ENCODE data around the gene PSME3IP1. TPM values are rescaled to one million over a fixed set of nuclear protein-coding genes. Genes with fewer than 3 reads are reported as not detected.

PSME3IP1 gene
- total RNA-seq, 1 donor from 2014 or later: 79.8 TPM

- H3K36me3 ChIP-seq: peaks cover 5% of the 10 kb centered on the region
- no peaks in the 10 kb centered on the region for H3K27me3 ChIP-seq (ENCODE audit: low read depth)
- DNase-seq: no peak
- TF ChIP-seq CTCF (IDR thresholded peaks at IDR 0.05): no peak
- H3K4me3 ChIP-seq: no peak overlapping the region
- intact Hi-C loops (cut with DNase I): no loop called here
- no peak overlapping the region for H3K27ac ChIP-seq
- H3K4me1 ChIP-seq: peaks cover 42% of the 10 kb centered on the region
- H3K9me3 ChIP-seq: no peaks in the 10 kb centered on the region
- no peak for ATAC-seq
Measured at GRCh38 chr16:57137566-57138273, 48.1 kb downstream of the PSME3IP1 start.

- H3K9me3 ChIP-seq: no peaks in the 10 kb centered on the region
- DNase-seq (no peak), ATAC-seq (no peak)
- peaks cover 5% of the 10 kb centered on the region for H3K36me3 ChIP-seq
- peaks cover 40% of the 10 kb centered on the region for H3K4me1 ChIP-seq
- H3K27ac ChIP-seq: no peak overlapping the region
- H3K27me3 ChIP-seq (ENCODE audit: low read depth): no peaks in the 10 kb centered on the region
- intact Hi-C loops (cut with DNase I): no loop called here
- no peak for TF ChIP-seq CTCF (IDR thresholded peaks at IDR 0.05)
- H3K4me3 ChIP-seq: no peak overlapping the region
Measured at GRCh38 chr16:57137043-57137442, 48.8 kb downstream of the PSME3IP1 start.

DNA sequence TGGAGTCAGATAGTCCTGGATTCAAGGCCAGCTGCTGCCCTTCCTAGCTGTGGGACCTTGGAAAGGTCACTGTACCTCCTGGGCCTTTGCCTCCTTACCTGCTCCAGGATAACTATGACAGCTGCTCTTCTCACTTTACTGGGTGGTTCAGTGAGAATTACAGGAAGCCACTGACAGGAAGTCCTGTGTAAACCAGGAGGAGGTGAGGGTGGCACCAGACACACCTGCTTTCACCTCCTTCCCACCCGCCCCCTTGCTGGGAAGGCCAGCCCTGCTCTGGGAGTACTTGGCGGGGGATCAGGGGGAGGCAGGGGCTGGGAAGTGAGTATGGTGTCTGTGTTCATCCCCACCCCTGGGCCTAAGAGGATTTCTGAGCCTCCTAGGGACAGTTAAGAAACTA is 50.9 kb downstream of the PSME3IP1 start:
- intact Hi-C loops (cut with DNase I): no loop called here
- no peak for ATAC-seq
- Histone ChIP-seq H3K27me3 (ENCODE audit: low read depth) (no peaks in the 10 kb centered on the region), H3K4me3 (no peak overlapping the region), H3K27ac (no peak overlapping the region), H3K36me3 (peaks cover 12% of the 10 kb centered on the region), H3K9me3 (no peaks in the 10 kb centered on the region), H3K4me1 (peaks cover 22% of the 10 kb centered on the region)
- TF ChIP-seq CTCF (IDR thresholded peaks at IDR 0.05): no peak
- DNase-seq: no peak

GRCh38 chr16:57133886-57134285 is 52.0 kb downstream of the PSME3IP1 start:
- Histone ChIP-seq H3K27me3 (ENCODE audit: low read depth) (no peaks in the 10 kb centered on the region), H3K36me3 (peaks cover 13% of the 10 kb centered on the region), H3K9me3 (no peaks in the 10 kb centered on the region), H3K27ac (peak overlapping the region; percentile 33), H3K4me3 (no peak overlapping the region), H3K4me1 (peaks cover 15% of the 10 kb centered on the region)
- intact Hi-C loops (cut with DNase I): no loop called here
- DNase-seq (no peak), ATAC-seq (no peak)
- no peak for TF ChIP-seq CTCF (IDR thresholded peaks at IDR 0.05)

DNA sequence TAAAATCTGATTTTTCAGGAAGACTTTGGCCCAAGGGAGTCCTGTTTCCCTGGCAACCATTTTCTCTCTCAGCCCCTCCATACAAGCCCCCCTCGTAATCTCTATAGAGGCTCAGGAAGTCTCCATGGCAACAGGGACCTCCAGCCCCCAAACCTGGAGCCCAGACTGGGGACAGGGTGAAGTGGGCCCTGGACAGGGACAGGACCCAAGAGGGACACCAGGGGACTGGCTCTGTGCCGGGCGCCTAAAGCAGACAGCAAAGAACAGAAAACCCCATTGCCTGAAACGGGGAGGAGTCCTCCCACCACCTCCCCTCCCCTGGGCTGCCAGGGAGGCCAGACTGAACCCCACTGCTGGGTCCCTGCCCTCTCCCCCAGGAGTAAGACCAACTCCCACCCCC is 52.8 kb downstream of the PSME3IP1 start:
- Histone ChIP-seq H3K4me1 (peaks cover 15% of the 10 kb centered on the region), H3K9me3 (no peaks in the 10 kb centered on the region), H3K27ac (no peak overlapping the region), H3K27me3 (ENCODE audit: low read depth) (no peaks in the 10 kb centered on the region), H3K36me3 (peaks cover 22% of the 10 kb centered on the region), H3K4me3 (no peak overlapping the region)
- no peak for DNase-seq
- TF ChIP-seq CTCF (IDR thresholded peaks at IDR 0.05): no peak
- intact Hi-C loops (cut with DNase I): no loop called here
- no peak for ATAC-seq

Data from lower lobe of right lung (tissue), 2 donors.